ENCODE measurements around the gene AATK.

The AATK gene

DNA sequence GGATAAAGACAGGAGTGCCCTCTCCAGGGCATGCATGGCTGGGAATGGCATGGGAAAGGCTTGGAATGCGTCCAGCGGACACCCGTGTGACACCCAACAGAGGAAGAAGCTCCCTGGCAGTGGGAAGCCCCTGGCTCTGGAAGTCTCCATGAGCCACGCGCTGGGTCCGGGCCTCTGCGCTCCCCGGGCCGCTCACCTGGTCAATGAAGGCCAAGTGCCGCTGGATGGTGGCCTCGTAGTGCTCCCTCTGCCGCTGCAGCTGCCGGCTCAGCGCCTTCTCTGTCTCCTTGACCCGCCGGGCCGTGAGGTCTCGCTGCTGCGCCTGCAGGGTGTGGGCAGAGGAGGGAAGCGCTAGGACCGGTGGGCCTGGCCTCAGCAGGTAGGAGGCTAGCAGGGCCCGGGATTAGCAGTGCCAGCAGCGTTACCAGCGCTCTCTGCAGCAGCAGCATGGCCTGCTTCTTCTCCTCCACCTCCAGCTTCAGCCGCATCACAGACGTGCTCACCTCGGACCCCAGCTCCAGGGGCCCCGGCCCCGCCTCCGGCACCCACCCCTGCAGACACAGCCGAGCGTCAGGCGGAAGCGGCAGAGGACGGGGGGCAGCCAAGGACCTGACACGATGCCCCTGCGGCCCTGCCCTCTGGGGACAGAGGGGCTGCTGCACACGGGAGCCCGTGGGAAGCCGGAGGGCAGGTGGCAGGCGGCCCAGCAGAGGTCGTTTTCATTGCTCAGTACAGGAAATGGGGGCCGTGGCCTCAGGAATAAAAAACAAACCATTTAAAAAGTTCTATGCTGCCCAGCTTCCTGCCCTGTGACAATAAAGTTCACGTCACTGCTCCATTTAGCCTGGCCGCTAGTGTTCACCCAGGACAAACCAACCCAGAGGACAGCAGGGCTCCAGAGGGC, 30.7 kb upstream of the AATK start:
- no peaks in the 10 kb centered on the region for H3K9me3 ChIP-seq (ENCODE audit: severe bottlenecking)
- H3K4me1 ChIP-seq (ENCODE audit: insufficient read depth, poor library complexity, severe bottlenecking) = no peaks in the 10 kb centered on the region
- no peak overlapping the region for H3K4me3 ChIP-seq (ENCODE audit: severe bottlenecking)
- no peaks in the 10 kb centered on the region for H3K27me3 ChIP-seq (ENCODE audit: insufficient read depth, poor library complexity, severe bottlenecking)
- no peak overlapping the region for H3K27ac ChIP-seq (ENCODE audit: poor library complexity, severe bottlenecking)
- DNase-seq (ENCODE audit: low spot score) = no peak
- H3K36me3 ChIP-seq (ENCODE audit: low read depth) = peaks cover 10% of the 10 kb centered on the region
- ATAC-seq (ENCODE audit: low read depth) = no peak
- TF ChIP-seq, protein P1, sequence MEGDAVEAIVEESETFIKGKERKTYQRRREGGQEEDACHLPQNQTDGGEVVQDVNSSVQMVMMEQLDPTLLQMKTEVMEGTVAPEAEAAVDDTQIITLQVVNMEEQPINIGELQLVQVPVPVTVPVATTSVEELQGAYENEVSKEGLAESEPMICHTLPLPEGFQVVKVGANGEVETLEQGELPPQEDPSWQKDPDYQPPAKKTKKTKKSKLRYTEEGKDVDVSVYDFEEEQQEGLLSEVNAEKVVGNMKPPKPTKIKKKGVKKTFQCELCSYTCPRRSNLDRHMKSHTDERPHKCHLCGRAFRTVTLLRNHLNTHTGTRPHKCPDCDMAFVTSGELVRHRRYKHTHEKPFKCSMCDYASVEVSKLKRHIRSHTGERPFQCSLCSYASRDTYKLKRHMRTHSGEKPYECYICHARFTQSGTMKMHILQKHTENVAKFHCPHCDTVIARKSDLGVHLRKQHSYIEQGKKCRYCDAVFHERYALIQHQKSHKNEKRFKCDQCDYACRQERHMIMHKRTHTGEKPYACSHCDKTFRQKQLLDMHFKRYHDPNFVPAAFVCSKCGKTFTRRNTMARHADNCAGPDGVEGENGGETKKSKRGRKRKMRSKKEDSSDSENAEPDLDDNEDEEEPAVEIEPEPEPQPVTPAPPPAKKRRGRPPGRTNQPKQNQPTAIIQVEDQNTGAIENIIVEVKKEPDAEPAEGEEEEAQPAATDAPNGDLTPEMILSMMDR (IDR thresholded peaks at IDR 0.05; ENCODE audit: poor library complexity, severe bottlenecking) = no peak

DNA sequence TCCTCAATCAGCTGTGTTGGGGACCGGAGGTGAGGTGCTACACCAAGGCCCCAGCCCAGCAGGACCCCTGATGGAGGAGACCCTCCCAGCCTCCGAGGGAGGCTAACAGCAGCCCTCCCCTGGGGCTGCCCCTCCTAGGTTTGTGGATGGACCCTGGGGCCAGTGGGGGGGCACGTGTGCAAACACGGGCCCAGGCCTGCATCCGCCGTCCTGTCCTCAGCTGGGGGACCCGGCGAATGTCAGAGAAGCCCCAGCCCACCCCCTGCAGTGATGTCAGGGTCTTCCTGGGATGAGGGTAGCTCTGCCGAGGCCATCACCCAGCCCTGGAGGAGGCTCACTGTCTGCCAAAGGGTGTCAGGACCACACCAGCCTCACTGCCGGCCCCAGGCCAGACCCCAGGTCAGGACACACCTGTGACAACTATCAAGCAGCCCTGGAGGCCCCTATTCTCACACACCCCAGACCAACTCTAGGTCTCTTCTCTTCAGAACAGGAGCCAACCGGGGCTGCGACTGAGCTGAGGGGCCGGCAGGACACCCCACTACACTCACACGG, 30.0 kb upstream of the AATK start:
- no peak overlapping the region for H3K4me3 ChIP-seq (ENCODE audit: severe bottlenecking)
- H3K4me1 ChIP-seq (ENCODE audit: insufficient read depth, poor library complexity, severe bottlenecking) = no peaks in the 10 kb centered on the region
- ATAC-seq (ENCODE audit: low read depth) = no peak
- TF ChIP-seq, protein P1 (IDR thresholded peaks at IDR 0.05; ENCODE audit: poor library complexity, severe bottlenecking) = no peak
- H3K27me3 ChIP-seq (ENCODE audit: insufficient read depth, poor library complexity, severe bottlenecking) = no peaks in the 10 kb centered on the region
- H3K36me3 ChIP-seq (ENCODE audit: low read depth) = peaks cover 6% of the 10 kb centered on the region
- H3K9me3 ChIP-seq (ENCODE audit: severe bottlenecking) = no peaks in the 10 kb centered on the region
- no peak for DNase-seq (ENCODE audit: low spot score)
- H3K27ac ChIP-seq (ENCODE audit: poor library complexity, severe bottlenecking) = no peak overlapping the region

DNA sequence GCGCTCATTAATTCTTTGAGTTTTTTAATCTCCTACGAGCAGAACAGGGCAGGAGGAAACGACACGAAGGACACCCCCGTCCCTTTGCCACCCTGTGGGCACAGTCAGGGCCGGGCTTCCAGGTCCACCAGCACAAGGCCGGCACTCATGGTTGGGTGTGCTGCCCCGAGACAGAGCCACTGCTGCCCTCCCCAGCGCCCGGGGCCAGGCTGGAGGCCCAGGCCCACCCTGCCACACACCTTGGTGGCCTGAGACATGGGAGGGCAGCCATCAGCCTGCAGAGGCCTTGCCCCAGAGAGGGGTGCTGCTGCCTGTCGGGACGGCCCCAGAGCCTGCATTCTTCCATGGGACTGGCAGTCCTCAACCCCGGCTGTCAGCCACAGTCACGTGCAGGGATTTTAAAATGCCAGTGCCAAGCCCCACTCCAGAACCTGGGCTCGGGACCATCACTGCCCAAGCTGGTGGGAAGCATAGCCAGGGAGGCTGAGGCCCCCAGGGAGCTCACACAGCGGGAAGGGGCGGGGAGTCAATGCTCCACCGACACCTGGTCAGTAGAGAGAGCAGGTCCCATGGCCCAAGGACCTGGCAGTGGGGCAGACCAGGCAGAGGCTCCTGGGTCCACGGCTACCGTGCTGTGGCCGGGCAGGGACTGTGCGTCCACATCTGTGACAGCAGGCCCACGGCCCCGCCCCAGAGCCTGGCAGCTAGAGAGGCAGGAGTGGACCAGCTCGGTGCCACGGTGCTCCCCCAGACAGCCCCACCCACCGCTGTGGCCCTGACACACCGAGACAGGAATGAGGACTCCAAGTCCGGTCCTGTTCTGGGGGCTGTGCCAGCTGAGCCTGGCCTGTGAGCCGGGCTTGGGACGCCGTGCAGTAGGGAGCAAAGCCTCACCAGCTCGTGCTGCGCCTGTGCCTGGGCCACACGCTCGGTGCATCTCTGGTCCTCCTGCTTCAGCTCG, 29.2 kb upstream of the AATK start:
- TF ChIP-seq, protein P1 (IDR thresholded peaks at IDR 0.05; ENCODE audit: poor library complexity, severe bottlenecking) = no peak
- Histone ChIP-seq H3K27ac (ENCODE audit: poor library complexity, severe bottlenecking) (no peak overlapping the region), H3K27me3 (ENCODE audit: insufficient read depth, poor library complexity, severe bottlenecking) (no peaks in the 10 kb centered on the region), H3K4me3 (ENCODE audit: severe bottlenecking) (no peak overlapping the region), H3K4me1 (ENCODE audit: insufficient read depth, poor library complexity, severe bottlenecking) (no peaks in the 10 kb centered on the region), H3K9me3 (ENCODE audit: severe bottlenecking) (no peaks in the 10 kb centered on the region), H3K36me3 (ENCODE audit: low read depth) (peaks cover 5% of the 10 kb centered on the region)
- DNase-seq (ENCODE audit: low spot score) = no peak
- no peak for ATAC-seq (ENCODE audit: low read depth)

DNA sequence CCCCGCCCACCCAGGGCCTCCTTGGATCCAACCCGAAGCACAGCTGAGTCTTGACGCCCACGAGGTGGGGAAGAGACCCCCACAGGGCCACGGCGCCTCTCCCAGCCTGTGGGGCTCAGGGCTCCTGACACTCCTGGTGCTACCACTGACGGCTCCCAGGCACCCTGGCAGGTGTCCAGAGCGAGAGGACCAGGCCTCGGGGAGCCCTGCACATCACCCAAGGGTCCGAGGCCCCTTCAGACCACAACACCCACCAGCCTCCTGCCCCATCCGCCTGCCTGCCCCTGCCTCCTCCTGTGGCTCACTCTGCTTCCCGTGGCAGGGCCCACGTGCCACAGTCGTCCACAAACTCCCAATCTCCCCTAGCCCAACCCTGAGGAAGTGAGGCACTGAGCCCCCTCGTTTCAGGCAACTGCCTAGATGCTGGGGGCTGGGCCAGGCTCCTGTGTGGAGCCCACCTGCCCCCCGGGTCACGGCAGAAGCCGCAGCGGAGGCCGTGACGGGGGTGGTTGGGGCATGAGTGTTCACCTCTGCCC, 28.3 kb upstream of the AATK start:
- H3K36me3 ChIP-seq (ENCODE audit: low read depth) = peaks cover 3% of the 10 kb centered on the region
- H3K27me3 ChIP-seq (ENCODE audit: insufficient read depth, poor library complexity, severe bottlenecking) = no peaks in the 10 kb centered on the region
- DNase-seq (ENCODE audit: low spot score) (no peak), ATAC-seq (ENCODE audit: low read depth) (no peak)
- TF ChIP-seq, protein P1 (IDR thresholded peaks at IDR 0.05; ENCODE audit: poor library complexity, severe bottlenecking) = no peak
- H3K4me3 ChIP-seq (ENCODE audit: severe bottlenecking) = no peak overlapping the region
- H3K4me1 ChIP-seq (ENCODE audit: insufficient read depth, poor library complexity, severe bottlenecking) = no peaks in the 10 kb centered on the region
- no peak overlapping the region for H3K27ac ChIP-seq (ENCODE audit: poor library complexity, severe bottlenecking)
- H3K9me3 ChIP-seq (ENCODE audit: severe bottlenecking) = no peaks in the 10 kb centered on the region
